Measurements from ENCODE around the gene HSPB8.

DNA sequence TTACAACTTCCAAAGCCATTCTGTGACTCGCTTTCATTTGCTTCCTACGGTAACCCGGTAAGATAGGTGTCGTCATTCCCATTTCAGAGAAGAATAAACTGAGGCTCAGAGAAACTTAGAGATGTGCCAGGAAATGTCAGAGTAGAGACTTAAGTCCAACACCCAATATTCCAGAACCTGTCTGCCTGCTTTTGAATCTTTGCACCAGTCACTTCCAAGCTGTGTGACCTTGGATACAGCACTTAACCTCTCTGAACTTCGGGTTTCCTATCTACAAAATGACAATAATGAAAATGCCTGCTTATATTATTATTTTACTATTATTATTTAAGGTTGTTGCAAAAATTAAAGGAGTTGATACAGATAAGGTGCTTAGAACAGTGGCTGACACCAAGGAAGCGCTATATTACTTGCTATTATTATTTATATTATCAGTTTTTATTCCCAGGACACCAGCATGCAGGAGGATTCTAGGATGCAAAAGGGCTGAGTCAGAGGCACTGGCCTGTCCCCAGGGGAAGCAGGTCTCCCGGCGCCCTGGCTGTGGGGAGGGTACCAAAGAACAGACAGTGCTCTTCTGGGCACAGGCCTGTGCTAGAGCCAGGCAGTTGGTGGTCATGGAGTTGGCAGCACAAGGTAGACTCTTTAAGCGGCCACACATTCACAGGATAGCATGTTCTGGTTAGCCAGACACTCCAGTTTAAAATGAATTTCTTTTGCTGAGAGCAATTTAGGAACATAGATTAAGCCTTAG is 5.4 kb downstream of the HSPB8 start:
- TF ChIP-seq POLR2A (IDR thresholded peaks at IDR 0.05; ENCODE audit: low read depth, low read length) (no peak), MAFK (IDR thresholded peaks at IDR 0.05; ENCODE audit: low read depth, low read length) (no peak), CTCF (conservative IDR thresholded peaks at IDR 0.05; ENCODE audit: low read depth, low read length) (no peak), CEBPB (IDR thresholded peaks at IDR 0.05; ENCODE audit: low read depth, low read length) (no peak), RFX5 (IDR thresholded peaks at IDR 0.05; ENCODE audit: low read depth, low read length) (no peak), FOS (IDR thresholded peaks at IDR 0.05; ENCODE audit: low read depth, low read length) (no peak), BHLHE40 (IDR thresholded peaks at IDR 0.05; ENCODE audit: low read depth, low read length) (no peak), MXI1 (IDR thresholded peaks at IDR 0.05; ENCODE audit: borderline replicate concordance, low read depth, low read length) (no peak), USF2 (IDR thresholded peaks at IDR 0.05; ENCODE audit: low read depth, low read length) (no peak), ELK1 (IDR thresholded peaks at IDR 0.05; ENCODE audit: borderline replicate concordance, low read depth, low read length) (no peak), RCOR1 (IDR thresholded peaks at IDR 0.05; ENCODE audit: insufficient replicate concordance, low read length) (no peak)

Measured in IMR-90 (cell line).